Measurements from ENCODE around the gene LFNG.

LFNG gene

GRCh38 chr7:2503056-2503941 is 16.3 kb upstream of the LFNG start:
- no peak for DNase-seq (ENCODE audit: low read depth)

GRCh38 chr7:2504128-2504888 is 15.3 kb upstream of the LFNG start:
- no peak for DNase-seq (ENCODE audit: low read depth)

- DNase-seq (ENCODE audit: low read depth), result no peak
These were observed 14.6 kb upstream of the LFNG start for GRCh38 chr7:2504889-2505375.

- no peak for DNase-seq (ENCODE audit: low read depth)
These were observed 14.2 kb upstream of the LFNG start for GRCh38 chr7:2505401-2505800.

GRCh38 chr7:2507208-2507916 is 12.2 kb upstream of the LFNG start:
- DNase-seq (ENCODE audit: low read depth), result no peak

GRCh38 chr7:2507917-2508306 is 11.7 kb upstream of the LFNG start:
- no peak for DNase-seq (ENCODE audit: low read depth)

GRCh38 chr7:2508327-2509215 is 11.0 kb upstream of the LFNG start:
- no peak for DNase-seq (ENCODE audit: low read depth)

- DNase-seq (ENCODE audit: low read depth), result no peak
These were observed 10.2 kb upstream of the LFNG start for GRCh38 chr7:2509298-2509906.

GRCh38 chr7:2510130-2510776 is 9.3 kb upstream of the LFNG start:
- DNase-seq (ENCODE audit: low read depth), result no peak

- DNase-seq (ENCODE audit: low read depth), result no peak
These were observed 8.4 kb upstream of the LFNG start for GRCh38 chr7:2510909-2511768.

- DNase-seq (ENCODE audit: low read depth), result no peak
These were observed 7.8 kb upstream of the LFNG start for GRCh38 chr7:2511769-2512168.

- DNase-seq (ENCODE audit: low read depth), result no peak
These were observed 7.4 kb upstream of the LFNG start for GRCh38 chr7:2512179-2512661.

- no peak for DNase-seq (ENCODE audit: low read depth)
These were observed 6.9 kb upstream of the LFNG start for GRCh38 chr7:2512713-2513112.

GRCh38 chr7:2513702-2514101 is 5.9 kb upstream of the LFNG start:
- DNase-seq (ENCODE audit: low read depth), result no peak

- no peak for DNase-seq (ENCODE audit: low read depth)
These were observed 4.8 kb upstream of the LFNG start for GRCh38 chr7:2514473-2515423.

- DNase-seq (ENCODE audit: low read depth), result no peak
These were observed 4.0 kb upstream of the LFNG start for GRCh38 chr7:2515424-2516193.

GRCh38 chr7:2516194-2516555 is 3.4 kb upstream of the LFNG start:
- DNase-seq (ENCODE audit: low read depth), result no peak

GRCh38 chr7:2517026-2517425 is 2.5 kb upstream of the LFNG start:
- no peak for DNase-seq (ENCODE audit: low read depth)
